Skeletal muscle satellite cell (primary cell): ENCODE results near the gene HSPA12A.

Experiments used
- H3K27me3 ChIP-seq: 2 replicates; pipeline ENCODE4 v1.7.0; 2013; ENCODE audit warnings: low read length; ENCODE audit not compliant: control insufficient read depth, insufficient read depth
- H3K36me3 ChIP-seq: 2 replicates; pipeline ENCODE4 v1.7.0; 2013; ENCODE audit warnings: mild to moderate bottlenecking, control low read depth, low read length; ENCODE audit not compliant: insufficient read depth
- H3K4me1 ChIP-seq: 2 replicates; pipeline ENCODE4 v1.7.0; 2013; ENCODE audit warnings: low read length; ENCODE audit not compliant: control insufficient read depth, insufficient read depth
- H3K4me2 ChIP-seq: 2 replicates; pipeline ENCODE4 v1.7.0; 2013; ENCODE audit warnings: mild to moderate bottlenecking, low read length
- H3K4me3 ChIP-seq: 2 replicates; pipeline ENCODE4 v1.7.0; 2013; ENCODE audit warnings: low read length
- H3K9ac ChIP-seq: 2 replicates; pipeline ENCODE4 v1.7.0; 2013; ENCODE audit warnings: mild to moderate bottlenecking, low read depth, low read length, moderate library complexity
- H3K9me3 ChIP-seq: replicated peaks from 2 replicates; pipeline ENCODE4 v1.7.0; 2013; ENCODE audit warnings: mild to moderate bottlenecking, control low read depth, low read length

HSPA12A gene

DNA sequence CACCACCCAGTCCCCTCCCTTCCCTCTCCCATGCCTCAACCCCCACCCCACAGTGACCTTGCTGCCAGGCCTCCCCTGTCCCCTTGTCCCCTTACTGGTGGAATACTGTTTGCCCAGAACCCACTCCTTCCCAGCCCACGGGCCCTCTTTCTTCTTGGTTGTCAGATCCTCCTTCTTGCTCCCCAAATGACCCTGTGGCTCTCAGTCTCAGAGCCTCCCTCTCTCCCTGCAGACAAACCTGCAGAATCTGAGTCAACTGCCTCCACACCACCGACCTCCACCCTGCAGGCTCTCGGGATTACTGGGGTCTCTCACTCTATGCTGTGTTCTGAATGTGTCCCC, 47.5 kb downstream of the HSPA12A start:
- Histone ChIP-seq H3K4me2 (no peak overlapping the region), H3K4me3 (no peak overlapping the region), H3K9ac (no peak overlapping the region), H3K27me3 (no peaks in the 10 kb centered on the region), H3K9me3 (no peaks in the 10 kb centered on the region), H3K36me3 (no peaks in the 10 kb centered on the region), H3K4me1 (no peaks in the 10 kb centered on the region)

DNA sequence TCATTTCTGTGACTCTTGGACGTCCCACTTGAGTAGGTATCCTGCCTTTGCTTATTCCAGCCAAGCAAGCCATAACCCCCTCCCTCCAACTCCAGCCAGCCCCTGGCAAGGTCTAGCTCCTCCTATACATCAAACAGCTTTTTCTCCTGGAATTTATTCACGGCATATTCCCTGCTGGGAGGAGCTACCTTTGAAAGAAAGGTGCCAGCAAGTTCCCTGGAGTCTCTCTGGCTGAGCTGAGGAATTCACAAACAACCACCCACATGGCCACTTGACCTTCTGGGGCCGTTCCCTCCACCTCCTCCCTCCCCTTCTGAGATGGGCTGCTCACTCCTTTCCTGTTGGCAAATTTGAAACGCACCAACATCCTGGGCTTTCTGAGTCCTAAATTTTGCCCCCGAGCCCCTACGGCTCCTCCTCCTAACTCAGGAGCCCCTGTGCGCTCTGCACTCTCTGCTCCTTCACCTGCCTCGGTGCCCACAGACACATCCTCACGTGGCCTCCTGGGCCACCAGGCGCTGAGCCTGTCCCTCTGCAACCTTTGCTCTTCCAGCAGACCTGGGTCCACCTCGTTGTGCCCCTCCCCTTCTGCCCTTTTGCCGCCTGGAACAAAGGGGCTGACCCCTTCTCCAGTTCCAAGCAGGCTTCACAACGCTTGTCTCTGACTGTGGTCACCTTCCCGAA, 48.0 kb downstream of the HSPA12A start:
- Histone ChIP-seq H3K4me2 (no peak overlapping the region), H3K36me3 (no peaks in the 10 kb centered on the region), H3K9me3 (no peaks in the 10 kb centered on the region), H3K27me3 (no peaks in the 10 kb centered on the region), H3K9ac (no peak overlapping the region), H3K4me3 (no peak overlapping the region), H3K4me1 (no peaks in the 10 kb centered on the region)

DNA sequence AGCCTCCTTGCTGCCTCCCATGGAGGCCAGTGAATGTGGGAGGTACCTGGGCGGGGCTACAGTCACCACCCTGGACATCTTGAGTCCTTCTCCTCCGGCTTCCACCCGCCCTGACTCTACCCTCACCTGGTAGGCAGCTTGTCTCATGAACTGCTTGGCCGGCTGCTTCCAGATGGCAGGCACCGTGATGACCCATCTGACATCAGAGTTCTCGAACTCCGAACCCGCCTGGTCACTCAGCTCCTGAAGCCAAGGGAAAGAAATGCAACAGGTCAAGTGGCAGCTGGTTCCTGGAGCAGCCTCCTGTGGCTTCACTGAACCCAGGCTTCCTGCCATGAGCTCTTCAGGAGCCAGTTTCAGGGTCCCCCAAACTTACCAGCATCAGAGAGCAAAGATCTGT, 50.1 kb downstream of the HSPA12A start:
- Histone ChIP-seq H3K36me3 (no peaks in the 10 kb centered on the region), H3K27me3 (no peaks in the 10 kb centered on the region), H3K9ac (no peak overlapping the region), H3K4me1 (peaks cover 15% of the 10 kb centered on the region), H3K4me3 (no peak overlapping the region), H3K4me2 (no peak overlapping the region), H3K9me3 (no peaks in the 10 kb centered on the region)

DNA sequence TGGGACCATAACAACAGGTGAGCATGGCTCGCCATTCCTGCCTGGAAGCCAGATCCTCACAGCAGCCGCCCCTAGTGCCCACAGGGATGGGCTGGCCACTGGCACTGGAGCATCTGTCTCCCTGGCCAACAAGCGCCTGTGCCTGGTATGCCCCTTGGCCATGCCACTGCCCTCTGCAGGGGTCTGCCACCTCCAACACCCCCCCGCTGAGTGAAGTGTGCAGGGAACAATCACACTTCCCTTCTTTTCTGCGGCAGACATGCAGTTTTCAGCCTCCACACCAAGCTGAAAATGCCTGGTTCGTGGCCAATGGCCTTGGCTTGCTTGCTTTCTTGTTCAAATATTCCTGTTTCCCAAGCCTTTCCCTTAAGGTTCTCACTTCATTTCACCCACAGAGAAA, 50.7 kb downstream of the HSPA12A start:
- Histone ChIP-seq H3K4me1 (peaks cover 15% of the 10 kb centered on the region), H3K9ac (no peak overlapping the region), H3K4me2 (no peak overlapping the region), H3K9me3 (no peaks in the 10 kb centered on the region), H3K4me3 (no peak overlapping the region), H3K27me3 (no peaks in the 10 kb centered on the region), H3K36me3 (no peaks in the 10 kb centered on the region)

- Histone ChIP-seq H3K4me3 (no peak overlapping the region), H3K4me1 (peaks cover 15% of the 10 kb centered on the region), H3K27me3 (no peaks in the 10 kb centered on the region), H3K36me3 (no peaks in the 10 kb centered on the region), H3K4me2 (no peak overlapping the region), H3K9me3 (no peaks in the 10 kb centered on the region), H3K9ac (no peak overlapping the region)
Measured at GRCh38 chr10:116690356-116691322, 51.7 kb downstream of the HSPA12A start.

- Histone ChIP-seq H3K9me3 (no peaks in the 10 kb centered on the region), H3K36me3 (no peaks in the 10 kb centered on the region), H3K27me3 (no peaks in the 10 kb centered on the region), H3K9ac (no peak overlapping the region), H3K4me2 (no peak overlapping the region), H3K4me1 (peaks cover 15% of the 10 kb centered on the region), H3K4me3 (no peak overlapping the region)
Measured at GRCh38 chr10:116689744-116690143, 52.6 kb downstream of the HSPA12A start.

GRCh38 chr10:116688741-116689495, 53.4 kb downstream of the HSPA12A start:
- H3K9me3 ChIP-seq: no peaks in the 10 kb centered on the region
- no peaks in the 10 kb centered on the region for H3K27me3 ChIP-seq

GRCh38 chr10:116688241-116688711, 54.1 kb downstream of the HSPA12A start:
- Histone ChIP-seq H3K9me3 (no peaks in the 10 kb centered on the region), H3K4me1 (peaks cover 15% of the 10 kb centered on the region), H3K4me3 (peak overlapping the region; percentile 46), H3K27me3 (no peaks in the 10 kb centered on the region), H3K36me3 (no peaks in the 10 kb centered on the region), H3K9ac (peak overlapping the region; percentile 51), H3K4me2 (peak overlapping the region; percentile 77)

More at GRCh38 chr10:116688741-116689495, 53.4 kb downstream of the HSPA12A start:
- H3K9ac ChIP-seq: no peak overlapping the region
- H3K4me2 ChIP-seq: peak overlapping the region; percentile 77
- no peaks in the 10 kb centered on the region for H3K36me3 ChIP-seq
- peak overlapping the region; percentile 46 for H3K4me3 ChIP-seq
- H3K4me1 ChIP-seq: peaks cover 15% of the 10 kb centered on the region

- no peaks in the 10 kb centered on the region for H3K36me3 ChIP-seq
- peaks cover 15% of the 10 kb centered on the region for H3K4me1 ChIP-seq
- H3K4me2 ChIP-seq: no peak overlapping the region
- no peak overlapping the region for H3K9ac ChIP-seq
- no peaks in the 10 kb centered on the region for H3K27me3 ChIP-seq
- no peak overlapping the region for H3K4me3 ChIP-seq
- no peaks in the 10 kb centered on the region for H3K9me3 ChIP-seq
Measured at GRCh38 chr10:116687633-116688032, 54.7 kb downstream of the HSPA12A start.

DNA sequence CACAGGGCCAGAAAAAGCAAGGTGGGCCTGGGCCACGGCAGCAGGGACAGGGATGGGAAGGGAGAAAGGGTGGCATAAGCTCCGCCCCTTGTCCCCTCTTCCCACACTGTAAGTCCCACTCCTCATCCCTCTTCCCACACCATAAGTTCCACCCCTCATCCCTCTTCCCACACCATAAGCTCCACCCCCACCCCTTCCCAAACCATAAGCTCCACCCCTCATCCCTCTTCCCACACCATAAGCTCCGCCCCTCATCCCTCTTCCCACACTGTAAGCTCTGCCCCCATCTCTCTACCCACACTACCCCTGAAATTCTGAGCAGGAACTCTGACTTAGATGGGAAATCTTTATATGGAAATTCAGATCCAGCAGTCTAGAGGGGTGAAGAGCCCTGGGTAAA, 55.7 kb downstream of the HSPA12A start:
- no peaks in the 10 kb centered on the region for H3K9me3 ChIP-seq
- H3K4me1 ChIP-seq: peaks cover 15% of the 10 kb centered on the region
- no peaks in the 10 kb centered on the region for H3K27me3 ChIP-seq
- no peaks in the 10 kb centered on the region for H3K36me3 ChIP-seq
- no peak overlapping the region for H3K4me3 ChIP-seq
- no peak overlapping the region for H3K9ac ChIP-seq
- H3K4me2 ChIP-seq: no peak overlapping the region

GRCh38 chr10:116685807-116686206, 56.6 kb downstream of the HSPA12A start:
- Histone ChIP-seq H3K4me3 (no peak overlapping the region), H3K9ac (no peak overlapping the region), H3K9me3 (no peaks in the 10 kb centered on the region), H3K27me3 (no peaks in the 10 kb centered on the region), H3K4me1 (peaks cover 15% of the 10 kb centered on the region), H3K4me2 (no peak overlapping the region), H3K36me3 (no peaks in the 10 kb centered on the region)
